HAP-1 (cell line): ENCODE results near the gene P2RY2.
"Not testable (repeated sequence)": the region's sequence is repeated elsewhere in the genome, so short reads cannot be mapped to it uniquely, and the experiment has no call there.

ENCODE experiments used
- DNase-seq, 2 experiments: peaks; one replicate each; pipeline ENCODE4 v3.0.0-alpha.2; 2016 to 2020; ENCODE audit warnings: low spot score in 2 of 2
- H3K27me3 ChIP-seq: fragments of 250-450 bp; sonication (Bioruptor Pico); 2 replicates; pipeline ENCODE4 v1.5.1; 2020; ENCODE audit warnings: low read depth, mild to moderate bottlenecking, moderate library complexity
- H3K36me3 ChIP-seq: fragments of 250-450 bp; sonication (Bioruptor Pico); replicated peaks from 2 replicates; pipeline ENCODE4 v1.5.1; 2020; ENCODE audit warnings: mild to moderate bottlenecking
- H3K4me1 ChIP-seq: fragments of 250-450 bp; sonication (Bioruptor Pico); 2 replicates; pipeline ENCODE4 v1.5.1; 2020; ENCODE audit warnings: mild to moderate bottlenecking
- H3K4me3 ChIP-seq: fragments of 250-450 bp; sonication (Bioruptor Pico); 2 replicates; pipeline ENCODE4 v1.5.1; 2020; ENCODE audit warnings: mild to moderate bottlenecking, moderate library complexity
- H3K9me3 ChIP-seq: fragments of 250-450 bp; sonication (Bioruptor Pico); 2 replicates; pipeline ENCODE4 v1.5.1; 2020; ENCODE audit warnings: mild to moderate bottlenecking, moderate library complexity
- in situ Hi-C: fragments of 300-500 bp; cut with MboI; formaldehyde crosslinking; loops from 3 replicates; pipeline ENCODE4 v1.14.3; 2020; ENCODE audit warnings: low sequenced_read_pairs, inconsistent platforms, mixed read lengths

P2RY2 gene

GRCh38 chr11:73193251-73194033 lies 24.6 kb upstream of the P2RY2 start:
- H3K9me3 ChIP-seq, result no peaks in the 10 kb centered on the region
- no peak overlapping the region for H3K4me3 ChIP-seq
- no peaks in the 10 kb centered on the region for H3K36me3 ChIP-seq
- H3K4me1 ChIP-seq, result no peaks in the 10 kb centered on the region
- DNase-seq, result no peak
- in situ Hi-C loops, result no loop called here
- H3K27me3 ChIP-seq, result no peaks in the 10 kb centered on the region

GRCh38 chr11:73194034-73194507 lies 24.0 kb upstream of the P2RY2 start:
- no peak for DNase-seq
- in situ Hi-C loops, result no loop called here
- Histone ChIP-seq H3K4me3 (no peak overlapping the region), H3K36me3 (no peaks in the 10 kb centered on the region), H3K9me3 (no peaks in the 10 kb centered on the region), H3K27me3 (no peaks in the 10 kb centered on the region), H3K4me1 (no peaks in the 10 kb centered on the region)

GRCh38 chr11:73194593-73194992 lies 23.5 kb upstream of the P2RY2 start:
- DNase-seq, result no peak

DNA sequence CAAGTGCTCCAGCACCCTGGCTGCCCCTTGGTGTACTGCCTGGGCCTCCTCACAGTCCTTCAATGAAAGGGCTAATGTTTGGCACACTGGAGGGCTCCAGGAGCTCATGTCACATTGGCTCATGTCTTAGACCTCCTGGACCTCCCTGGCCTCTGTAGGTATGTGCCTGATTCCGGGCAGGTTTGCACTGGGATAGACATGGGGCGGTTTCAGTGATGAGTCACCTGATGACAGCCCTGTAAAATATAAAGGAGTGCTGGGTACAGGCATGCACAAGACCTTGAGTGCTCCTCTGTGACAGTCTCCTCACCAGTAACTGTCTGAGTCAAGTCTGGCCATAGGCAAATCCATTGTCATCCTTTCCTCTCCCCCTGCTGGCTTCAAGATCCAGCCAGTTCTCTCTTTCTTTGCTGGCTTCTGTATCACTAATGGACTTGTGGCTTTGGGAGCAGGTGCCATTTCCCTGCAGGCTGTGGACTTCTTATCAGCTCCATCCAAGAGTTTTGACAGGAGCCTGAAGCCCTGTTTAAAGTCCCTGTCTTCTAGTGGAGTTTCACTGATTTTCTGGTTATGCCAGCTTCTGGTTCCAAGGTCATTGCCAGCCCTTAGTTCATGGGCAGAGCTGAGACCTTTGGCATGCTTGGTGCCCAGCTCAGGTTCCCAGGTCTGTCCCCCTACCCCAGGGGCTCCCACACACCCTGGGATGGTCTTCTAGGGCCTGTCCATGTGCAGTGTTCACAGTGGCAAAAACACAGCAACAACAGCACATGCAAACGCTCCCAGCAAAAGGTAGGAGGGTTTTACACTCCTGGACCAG lies 22.7 kb upstream of the P2RY2 start:
- Histone ChIP-seq H3K36me3 (no peaks in the 10 kb centered on the region), H3K27me3 (no peaks in the 10 kb centered on the region), H3K4me1 (no peaks in the 10 kb centered on the region), H3K9me3 (no peaks in the 10 kb centered on the region), H3K4me3 (no peak overlapping the region)
- in situ Hi-C loops, result no loop called here
- no peak for DNase-seq

More at GRCh38 chr11:73194593-73194992, 23.5 kb upstream of the P2RY2 start:
- in situ Hi-C loops, result no loop called here
- no peak overlapping the region for H3K4me3 ChIP-seq
- H3K4me1 ChIP-seq, result no peaks in the 10 kb centered on the region
- no peaks in the 10 kb centered on the region for H3K9me3 ChIP-seq
- no peaks in the 10 kb centered on the region for H3K27me3 ChIP-seq
- no peaks in the 10 kb centered on the region for H3K36me3 ChIP-seq

DNA sequence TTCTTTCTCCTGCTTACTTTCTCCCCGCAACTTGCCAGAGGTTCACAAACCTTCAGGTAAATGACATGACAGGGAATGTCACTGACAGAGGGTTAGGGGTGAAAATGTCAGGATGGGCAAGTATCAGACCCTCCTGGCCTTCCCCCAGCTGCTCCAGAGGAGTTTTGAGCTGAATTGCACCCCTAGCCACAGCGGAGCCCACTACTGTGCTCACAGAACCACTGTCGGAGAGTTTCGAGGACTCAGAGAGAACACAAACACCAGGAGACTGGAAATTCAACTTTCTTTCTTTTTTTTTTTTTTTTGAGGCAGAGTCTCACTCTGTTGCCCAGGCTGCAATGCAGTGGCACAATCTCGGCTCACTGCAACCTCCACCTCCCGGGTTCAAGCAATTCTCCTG lies 21.5 kb upstream of the P2RY2 start:
- in situ Hi-C loops, result no loop called here
- Histone ChIP-seq H3K9me3 (no peaks in the 10 kb centered on the region), H3K36me3 (no peaks in the 10 kb centered on the region), H3K27me3 (no peaks in the 10 kb centered on the region), H3K4me1 (no peaks in the 10 kb centered on the region), H3K4me3 (no peak overlapping the region)
- DNase-seq, result no peak

GRCh38 chr11:73197348-73197747 lies 20.7 kb upstream of the P2RY2 start:
- DNase-seq, result no peak
- Histone ChIP-seq H3K27me3 (no peaks in the 10 kb centered on the region), H3K4me3 (no peak overlapping the region), H3K9me3 (no peaks in the 10 kb centered on the region), H3K36me3 (no peaks in the 10 kb centered on the region), H3K4me1 (no peaks in the 10 kb centered on the region)
- in situ Hi-C loops, result no loop called here

DNA sequence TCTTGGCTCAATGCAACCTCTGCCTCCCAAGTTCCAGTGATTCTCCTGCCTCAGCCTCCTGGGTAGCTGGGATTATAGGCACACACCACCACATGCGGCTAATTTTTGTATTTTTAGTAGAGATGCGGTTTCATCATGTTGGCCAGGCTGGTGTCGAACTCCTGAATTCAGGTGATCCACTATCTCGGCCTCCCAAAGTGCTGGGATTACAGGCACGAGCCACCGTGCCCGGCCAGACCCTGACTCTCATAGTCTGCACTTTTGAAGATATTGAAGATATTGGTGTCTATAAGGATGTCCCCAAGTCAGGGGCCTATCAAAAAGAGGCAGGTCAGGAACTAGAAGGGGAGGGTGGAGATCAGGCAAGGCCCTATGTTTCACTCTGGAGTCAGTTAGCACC lies 20.3 kb upstream of the P2RY2 start:
- H3K9me3 ChIP-seq, DNase-seq, H3K4me1 ChIP-seq, H3K4me3 ChIP-seq, H3K27me3 ChIP-seq, in situ Hi-C loops, H3K36me3 ChIP-seq: not testable (repeated sequence)

GRCh38 chr11:73198677-73199076 lies 19.4 kb upstream of the P2RY2 start:
- peak in 1 of 2 experiments; percentile 21 for DNase-seq
- in situ Hi-C loops, result no loop called here
- Histone ChIP-seq H3K36me3 (no peaks in the 10 kb centered on the region), H3K9me3 (no peaks in the 10 kb centered on the region), H3K4me1 (no peaks in the 10 kb centered on the region), H3K27me3 (no peaks in the 10 kb centered on the region), H3K4me3 (no peak overlapping the region)

DNA sequence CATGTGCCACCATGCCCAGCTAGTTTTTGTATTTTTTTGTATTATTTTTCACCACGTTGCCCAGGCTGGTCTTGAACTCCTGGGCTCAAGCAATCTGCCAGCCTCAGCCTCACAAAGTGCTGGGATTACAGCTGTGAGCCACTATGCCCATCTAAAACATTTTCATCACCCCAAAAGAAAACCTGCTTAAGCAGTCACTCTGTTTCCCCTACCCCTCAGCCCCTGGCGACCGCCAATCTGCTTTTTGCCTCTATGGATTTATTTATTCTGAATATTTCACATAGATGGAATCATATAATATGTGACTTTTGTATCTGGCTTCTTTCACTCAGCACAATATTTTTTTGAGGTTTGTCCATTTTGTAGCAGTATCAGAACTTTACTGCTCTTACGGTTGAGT lies 18.6 kb upstream of the P2RY2 start:
- Histone ChIP-seq H3K36me3 (no peaks in the 10 kb centered on the region), H3K4me3 (no peak overlapping the region), H3K4me1 (no peaks in the 10 kb centered on the region), H3K27me3 (no peaks in the 10 kb centered on the region), H3K9me3 (no peaks in the 10 kb centered on the region)
- in situ Hi-C loops, result no loop called here
- DNase-seq, result no peak

DNA sequence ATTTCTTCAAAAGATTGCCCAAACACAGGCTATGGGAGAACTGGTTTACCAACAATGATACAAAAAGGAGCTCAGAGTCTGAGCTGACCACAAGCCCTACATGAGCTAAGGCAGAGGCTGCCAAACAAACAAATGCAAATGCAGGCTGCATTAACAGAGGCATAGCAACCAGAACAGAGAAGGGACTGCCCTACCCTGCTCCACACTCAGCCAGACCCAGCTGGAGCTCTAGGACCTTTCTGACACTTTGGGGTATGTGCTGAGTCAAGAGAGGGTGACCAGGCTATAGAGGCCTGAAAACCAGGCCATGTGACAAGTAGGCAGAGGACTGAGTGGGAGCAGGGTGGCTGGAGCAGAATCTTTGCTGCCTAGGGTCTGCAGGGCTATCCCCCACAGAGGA lies 17.8 kb upstream of the P2RY2 start:
- no peaks in the 10 kb centered on the region for H3K9me3 ChIP-seq
- no peaks in the 10 kb centered on the region for H3K36me3 ChIP-seq
- H3K27me3 ChIP-seq, result no peaks in the 10 kb centered on the region
- no peaks in the 10 kb centered on the region for H3K4me1 ChIP-seq
- DNase-seq, result no peak
- no peak overlapping the region for H3K4me3 ChIP-seq
- in situ Hi-C loops, result no loop called here

DNA sequence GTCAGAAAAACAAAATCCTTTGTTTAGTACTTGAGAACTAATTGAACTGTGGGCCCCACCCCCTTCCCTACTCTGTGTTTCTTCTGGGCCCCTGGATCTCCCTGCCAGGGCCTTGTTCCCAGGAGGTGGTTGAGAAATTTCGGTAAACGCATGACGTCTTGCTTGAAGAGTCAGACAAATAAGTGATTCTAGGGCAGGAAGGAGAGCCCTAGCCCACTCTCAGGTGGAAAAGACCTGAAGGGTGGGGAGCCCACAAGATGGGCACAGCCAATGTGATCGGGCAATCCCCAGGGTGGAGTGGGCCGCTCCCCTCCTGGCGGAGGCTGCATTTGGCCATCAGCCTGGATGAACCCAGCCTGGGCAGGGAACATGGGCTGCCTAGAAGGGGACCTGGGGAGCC lies 16.8 kb upstream of the P2RY2 start:
- H3K36me3 ChIP-seq, result no peaks in the 10 kb centered on the region
- in situ Hi-C loops, result no loop called here
- H3K4me3 ChIP-seq, result no peak overlapping the region
- H3K4me1 ChIP-seq, result no peaks in the 10 kb centered on the region; the same call in 1 of the 2 replicates
- DNase-seq, result no peak
- no peaks in the 10 kb centered on the region for H3K27me3 ChIP-seq
- H3K9me3 ChIP-seq, result no peaks in the 10 kb centered on the region

DNA sequence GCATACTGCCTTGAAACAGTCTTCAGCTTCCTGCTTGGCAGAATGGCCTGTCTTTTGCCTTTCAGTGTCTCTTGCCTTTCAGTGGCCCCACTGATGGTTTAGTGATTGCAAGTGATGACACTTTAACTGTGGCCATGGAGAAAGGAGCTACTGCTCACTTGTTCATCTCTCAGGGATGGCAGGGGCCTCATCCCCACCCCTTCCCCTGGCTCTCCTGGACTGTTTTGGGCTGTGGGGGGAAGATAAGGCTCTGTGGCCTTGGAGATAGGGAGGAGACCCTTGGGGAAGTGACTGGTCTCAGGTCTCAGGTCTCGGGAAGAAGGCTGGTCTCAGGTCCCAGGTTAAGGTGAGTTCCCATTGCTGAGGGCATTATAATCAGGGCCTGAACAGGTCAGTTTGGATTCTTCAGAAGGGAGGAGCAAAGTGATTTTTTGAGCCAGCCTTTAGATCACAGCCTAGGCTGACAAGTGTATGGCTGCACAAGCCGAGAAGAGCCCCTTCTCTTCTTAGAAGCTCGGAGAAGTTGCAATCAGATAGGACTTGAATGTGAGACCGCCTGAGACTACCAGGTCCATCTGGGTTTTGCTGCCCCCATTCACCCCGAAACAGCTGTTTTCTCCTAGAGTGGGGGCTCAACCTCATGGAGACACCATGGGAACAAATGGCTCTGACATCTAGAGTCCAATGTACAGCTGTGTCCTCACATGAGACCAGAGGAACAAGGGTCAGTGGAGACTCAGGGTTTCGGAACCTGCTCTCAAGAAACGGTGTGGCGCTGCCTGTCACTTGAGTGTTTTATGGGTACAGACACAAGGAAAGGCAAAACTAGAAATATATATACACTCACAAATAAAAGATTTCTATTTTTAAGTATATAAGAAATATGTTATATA lies 15.9 kb upstream of the P2RY2 start:
- DNase-seq, result no peak
- Histone ChIP-seq H3K36me3 (no peaks in the 10 kb centered on the region), H3K4me3 (no peak overlapping the region), H3K9me3 (no peaks in the 10 kb centered on the region), H3K27me3 (no peaks in the 10 kb centered on the region), H3K4me1 (peaks cover 6% of the 10 kb centered on the region)
- in situ Hi-C loops, result no loop called here

GRCh38 chr11:73203322-73203721 lies 14.8 kb upstream of the P2RY2 start:
- no peak for DNase-seq
- no peaks in the 10 kb centered on the region for H3K9me3 ChIP-seq
- peaks cover 10% of the 10 kb centered on the region for H3K4me1 ChIP-seq
- H3K4me3 ChIP-seq, result no peak overlapping the region
- no peaks in the 10 kb centered on the region for H3K27me3 ChIP-seq
- no peaks in the 10 kb centered on the region for H3K36me3 ChIP-seq
- in situ Hi-C loops, result no loop called here
